LNCaP clone FGC (cell line): Measurements from ENCODE around the gene RASSF7.
A peak's percentile ranks its signal among the peaks of the same experiment; 100 is the strongest.

Source experiments
- DNase-seq: peaks from one replicate; pipeline ENCODE4 v3.0.0-alpha.2; 2011; ENCODE audit warnings: low read depth
- H3K4me3 ChIP-seq: 2 replicates; pipeline ENCODE4 v1.5.1; 2011; ENCODE audit warnings: mild to moderate bottlenecking, low read depth, low read length, control low read depth
- TF ChIP-seq, protein P1 (sequence below): IDR thresholded peaks from 2 replicates; pipeline ENCODE4 v1.5.1; 2012; ENCODE audit warnings: mild to moderate bottlenecking; ENCODE audit not compliant: control insufficient read depth, insufficient read depth; ENCODE audit errors: extremely low read depth

RASSF7 gene

DNA sequence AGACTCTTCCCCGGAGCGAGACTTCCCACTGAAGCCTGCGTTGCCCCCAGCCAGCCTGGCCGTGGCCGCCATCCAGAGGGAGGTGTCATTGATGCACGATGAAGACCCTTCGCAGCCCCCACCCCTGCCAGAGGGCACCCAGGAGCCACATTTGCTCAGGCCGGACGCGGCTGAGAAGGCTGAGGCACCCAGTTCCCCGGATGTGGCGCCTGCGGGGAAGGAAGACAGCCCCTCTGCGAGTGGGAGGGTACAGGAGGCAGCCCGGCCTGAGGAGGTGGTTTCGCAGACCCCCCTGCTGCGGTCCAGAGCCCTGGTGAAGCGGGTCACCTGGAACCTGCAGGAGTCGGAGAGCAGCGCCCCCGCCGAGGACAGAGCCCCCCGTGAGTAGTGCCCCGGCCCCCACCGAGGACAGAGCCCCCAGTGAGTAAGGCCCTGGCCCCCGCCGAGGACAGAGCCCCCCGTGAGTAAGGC, 48.6 kb downstream of the RASSF7 start:
- TF ChIP-seq, protein P1, sequence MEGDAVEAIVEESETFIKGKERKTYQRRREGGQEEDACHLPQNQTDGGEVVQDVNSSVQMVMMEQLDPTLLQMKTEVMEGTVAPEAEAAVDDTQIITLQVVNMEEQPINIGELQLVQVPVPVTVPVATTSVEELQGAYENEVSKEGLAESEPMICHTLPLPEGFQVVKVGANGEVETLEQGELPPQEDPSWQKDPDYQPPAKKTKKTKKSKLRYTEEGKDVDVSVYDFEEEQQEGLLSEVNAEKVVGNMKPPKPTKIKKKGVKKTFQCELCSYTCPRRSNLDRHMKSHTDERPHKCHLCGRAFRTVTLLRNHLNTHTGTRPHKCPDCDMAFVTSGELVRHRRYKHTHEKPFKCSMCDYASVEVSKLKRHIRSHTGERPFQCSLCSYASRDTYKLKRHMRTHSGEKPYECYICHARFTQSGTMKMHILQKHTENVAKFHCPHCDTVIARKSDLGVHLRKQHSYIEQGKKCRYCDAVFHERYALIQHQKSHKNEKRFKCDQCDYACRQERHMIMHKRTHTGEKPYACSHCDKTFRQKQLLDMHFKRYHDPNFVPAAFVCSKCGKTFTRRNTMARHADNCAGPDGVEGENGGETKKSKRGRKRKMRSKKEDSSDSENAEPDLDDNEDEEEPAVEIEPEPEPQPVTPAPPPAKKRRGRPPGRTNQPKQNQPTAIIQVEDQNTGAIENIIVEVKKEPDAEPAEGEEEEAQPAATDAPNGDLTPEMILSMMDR, result no peak
- no peak for DNase-seq
- no peak overlapping the region for H3K4me3 ChIP-seq

DNA sequence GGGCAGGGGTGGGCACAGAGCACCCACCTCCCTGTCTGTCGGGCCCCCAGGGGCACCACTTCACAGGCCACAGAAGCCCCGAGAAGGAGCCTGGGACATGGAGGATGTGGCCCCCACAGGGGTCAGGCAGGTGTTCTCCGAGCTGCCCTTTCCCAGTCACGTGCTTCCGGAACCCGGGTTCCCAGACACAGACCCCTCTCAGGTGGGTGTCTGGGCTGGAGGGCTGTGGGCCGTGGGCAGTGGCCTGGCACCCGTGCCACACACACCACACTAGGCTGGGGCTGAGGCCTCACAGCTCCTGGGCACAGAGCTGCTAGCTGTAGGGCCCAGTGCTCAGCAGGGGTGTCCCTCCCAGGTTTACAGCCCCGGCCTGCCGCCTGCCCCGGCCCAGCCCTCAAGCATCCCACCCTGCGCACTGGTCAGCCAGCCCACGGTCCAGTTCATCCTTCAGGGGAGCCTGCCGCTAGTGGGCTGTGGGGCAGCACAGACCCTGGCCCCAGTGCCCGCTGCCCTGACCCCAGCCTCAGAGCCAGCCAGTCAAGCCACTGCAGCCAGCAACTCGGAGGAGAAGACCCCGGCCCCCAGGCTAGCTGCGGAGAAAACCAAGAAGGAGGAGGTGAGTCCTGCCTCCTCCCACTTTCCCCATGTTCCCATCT, 49.5 kb downstream of the RASSF7 start:
- no peak for DNase-seq
- TF ChIP-seq, protein P1, result no peak

DNA sequence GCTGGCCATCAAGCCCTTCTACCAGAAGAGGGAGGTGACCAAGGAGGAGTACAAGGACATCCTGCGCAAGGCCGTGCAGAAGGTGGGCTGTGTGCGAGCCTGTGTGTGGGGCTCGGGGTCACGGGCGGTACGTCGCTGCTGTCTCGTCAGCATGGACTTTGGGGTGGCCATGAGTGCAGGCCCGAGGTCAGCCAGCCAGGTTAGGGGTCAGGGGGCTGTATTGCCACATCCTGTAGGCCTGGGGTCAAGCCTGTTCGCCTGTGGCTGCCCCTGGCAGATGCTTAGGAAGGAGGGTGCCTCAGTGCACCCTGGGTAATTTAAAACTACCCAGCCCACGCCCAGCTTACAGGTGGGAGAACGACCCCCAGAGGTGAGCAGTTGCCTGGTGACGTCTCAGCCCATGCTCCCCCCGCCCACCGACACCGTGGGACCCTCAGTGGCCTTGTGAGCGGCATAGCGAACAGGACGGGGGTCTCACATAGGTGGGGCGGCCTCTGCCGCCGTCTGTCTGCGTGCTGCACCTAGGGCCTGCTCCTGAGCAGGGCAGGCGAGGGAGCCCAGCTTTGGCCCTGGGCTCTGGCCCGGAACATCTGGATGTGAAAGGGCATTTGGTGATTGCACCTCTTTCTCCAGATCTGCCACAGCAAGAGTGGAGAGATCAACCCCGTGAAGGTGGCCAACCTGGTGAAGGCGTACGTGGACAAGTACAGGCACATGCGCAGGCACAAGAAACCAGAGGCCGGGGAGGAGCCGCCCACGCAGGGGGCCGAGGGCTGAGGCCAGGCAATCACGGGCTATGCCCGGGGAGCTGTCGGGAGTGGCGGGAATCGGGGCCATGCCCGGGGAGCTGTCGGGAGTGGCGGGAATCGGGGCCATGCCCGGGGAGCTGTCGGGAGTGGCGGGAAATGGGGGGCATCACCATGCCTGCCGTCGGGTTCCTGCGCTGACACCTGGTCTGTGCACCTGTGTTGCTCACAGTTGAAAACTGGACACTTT, 50.5 kb downstream of the RASSF7 start:
- no peak overlapping the region for H3K4me3 ChIP-seq
- TF ChIP-seq, protein P1, result no peak
- DNase-seq, result no peak

More for the DNA sequence above, 49.5 kb downstream of the RASSF7 start:
- H3K4me3 ChIP-seq, result no peak overlapping the region

DNA sequence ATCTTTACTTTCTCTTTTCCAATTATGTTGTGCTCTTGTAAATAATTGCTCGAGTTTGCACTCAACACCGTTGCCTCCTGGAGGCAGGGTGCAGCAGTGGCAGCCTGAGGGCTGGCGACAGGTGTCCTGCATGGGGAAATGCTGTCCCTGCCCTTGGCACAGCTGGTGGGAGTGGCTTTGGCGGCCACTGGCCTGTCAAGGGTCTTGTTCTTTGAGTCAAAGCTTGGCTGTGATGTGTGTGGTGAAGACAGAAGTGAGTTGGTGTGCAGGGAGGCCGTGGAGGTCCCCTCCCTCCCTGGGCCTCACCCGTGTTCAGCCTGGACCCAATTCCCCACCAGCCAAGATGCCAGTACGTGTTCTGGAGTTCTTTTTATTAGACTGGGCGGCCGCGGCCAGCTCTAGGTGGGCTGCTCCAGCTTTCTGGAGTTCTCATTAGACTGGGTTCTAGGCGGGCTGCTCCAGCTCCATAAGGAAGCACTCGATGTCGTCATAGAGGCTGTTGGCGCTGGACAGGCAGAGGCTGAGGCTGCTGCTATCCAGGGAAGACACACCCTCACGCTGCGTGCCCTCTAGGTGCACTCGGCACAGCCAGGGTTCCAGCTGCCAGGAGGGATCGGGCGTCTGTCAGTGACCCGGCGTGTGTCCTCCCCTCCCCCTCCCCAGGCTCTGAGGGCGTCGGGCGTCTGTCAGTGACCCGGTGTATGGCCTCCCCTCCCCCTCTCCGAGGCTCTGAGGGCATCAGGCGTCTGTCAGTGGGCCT, 51.6 kb downstream of the RASSF7 start:
- peak; percentile 11 for DNase-seq
- no peak overlapping the region for H3K4me3 ChIP-seq
- TF ChIP-seq, protein P1, result peak; percentile 22; the same call in 1 of the 2 replicates

DNA sequence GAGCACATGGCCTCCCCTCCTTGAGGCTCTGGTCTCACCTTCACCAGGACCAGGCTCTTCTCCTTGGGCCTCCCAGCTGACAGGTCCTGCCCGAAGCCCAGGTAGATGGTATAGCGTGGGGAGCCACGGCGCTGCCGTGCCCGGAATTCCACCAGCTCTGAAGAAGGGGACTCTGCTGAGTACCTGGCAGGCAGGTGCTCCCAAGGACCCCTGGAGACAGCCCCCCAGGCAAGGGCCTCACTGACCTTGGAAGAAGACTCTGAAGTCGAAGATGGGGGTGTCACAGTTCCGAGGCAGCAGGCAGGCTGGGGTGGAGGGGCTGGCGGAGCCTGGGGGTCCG, 52.2 kb downstream of the RASSF7 start:
- no peak overlapping the region for H3K4me3 ChIP-seq
- DNase-seq, result no peak
- TF ChIP-seq, protein P1, result no peak

DNA sequence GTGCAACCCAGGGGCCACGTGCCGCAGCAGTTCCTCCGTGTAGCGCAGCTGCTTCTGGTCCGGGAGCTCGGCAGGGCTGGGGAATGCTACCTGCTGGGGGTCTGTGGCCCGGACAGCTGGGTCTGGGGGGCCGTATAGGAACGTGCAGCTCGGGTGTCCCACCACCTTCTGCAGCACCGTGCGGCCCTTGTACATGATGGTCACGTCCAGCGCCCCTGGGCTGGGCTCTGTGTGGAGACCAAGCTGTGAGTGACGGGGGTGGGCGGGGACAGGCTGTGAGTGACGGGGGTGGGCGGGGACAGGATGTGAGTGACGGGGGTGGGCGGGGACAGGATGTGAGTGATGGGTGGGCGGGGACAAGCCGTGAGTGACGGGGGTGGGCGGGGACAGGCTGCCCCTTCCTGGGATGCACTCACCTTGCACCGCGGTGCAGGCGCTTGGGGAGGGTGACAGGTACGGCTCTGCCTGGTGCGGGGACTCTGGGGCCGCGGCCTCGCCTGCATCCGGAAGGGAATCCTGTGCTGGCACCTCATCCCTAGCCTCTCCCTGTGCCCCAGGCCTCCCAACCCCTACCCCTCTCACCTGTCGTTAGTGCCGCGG, 52.7 kb downstream of the RASSF7 start:
- peak overlapping the region; percentile 59 for H3K4me3 ChIP-seq
- TF ChIP-seq, protein P1, result no peak
- peak; percentile 51 for DNase-seq
